OCI-LY1 (cell line): ENCODE data around the gene ST6GAL1.

Source experiments
- H2AFZ ChIP-seq: fragments of 200-600 bp; sonication (generic), shearing (Covaris generic); 2 replicates; pipeline ENCODE4 v1.6.0; 2014; ENCODE audit warnings: antibody characterized with exemption, mild to moderate bottlenecking, low read length
- H3F3A ChIP-seq: fragments of 200-600 bp; sonication (generic), shearing (Covaris generic); 2 replicates; pipeline ENCODE4 v1.6.0; 2014; ENCODE audit warnings: mild to moderate bottlenecking, antibody characterized with exemption, low read length, moderate library complexity; ENCODE audit not compliant: insufficient read depth
- H3K27ac ChIP-seq: fragments of 200-600 bp; sonication (generic); 2 replicates; pipeline ENCODE4 v1.5.1; 2014; ENCODE audit warnings: low read length, mixed run types, mild to moderate bottlenecking, low read depth; ENCODE audit not compliant: poor library complexity, severe bottlenecking
- H3K27me3 ChIP-seq: fragments of 200-600 bp; sonication (generic); 2 replicates; pipeline ENCODE4 v1.6.0; 2014; ENCODE audit warnings: antibody characterized with exemption, mild to moderate bottlenecking, low read length, moderate library complexity; ENCODE audit not compliant: insufficient read depth
- H3K36me3 ChIP-seq: fragments of 200-600 bp; sonication (generic); 2 replicates; pipeline ENCODE4 v1.6.1; 2014; ENCODE audit warnings: mild to moderate bottlenecking, antibody characterized with exemption, low read length, moderate library complexity, mixed read lengths; ENCODE audit not compliant: insufficient read depth
- H3K4me1 ChIP-seq: fragments of 200-600 bp; sonication (generic); 2 replicates; pipeline ENCODE4 v1.5.1; 2014; ENCODE audit warnings: mild to moderate bottlenecking, low read length, moderate library complexity; ENCODE audit not compliant: insufficient read depth, severe bottlenecking
- H3K4me2 ChIP-seq: fragments of 200-600 bp; sonication (generic), shearing (Covaris generic); 2 replicates; pipeline ENCODE4 v1.6.1; 2014; ENCODE audit warnings: low read length
- H3K4me3 ChIP-seq: fragments of 200-600 bp; sonication (generic); 2 replicates; pipeline ENCODE4 v1.5.1; 2014; ENCODE audit warnings: low read length, low read depth, mild to moderate bottlenecking, mixed read lengths; ENCODE audit not compliant: poor library complexity, severe bottlenecking
- H3K79me2 ChIP-seq: fragments of 200-600 bp; shearing (Covaris generic); 2 replicates; pipeline ENCODE4 v1.6.1; 2016; ENCODE audit warnings: mixed run types, low read length, mixed read lengths; ENCODE audit not compliant: insufficient read depth
- H3K9ac ChIP-seq: fragments of 200-600 bp; sonication (generic), shearing (Covaris generic); 2 replicates; pipeline ENCODE4 v1.6.1; 2014; ENCODE audit warnings: mild to moderate bottlenecking, low read length, mixed read lengths
- H3K9me2 ChIP-seq: fragments of 200-600 bp; sonication (generic), shearing (Covaris generic); 2 replicates; pipeline ENCODE4 v1.6.1; 2014; ENCODE audit warnings: low read depth, mild to moderate bottlenecking, low read length, mixed read lengths
- H3K9me3 ChIP-seq: fragments of 200-600 bp; shearing (Covaris generic); 2 replicates; pipeline ENCODE4 v1.6.1; 2014; ENCODE audit warnings: low read length, mixed read lengths
- H4K20me1 ChIP-seq: fragments of 200-600 bp; sonication (generic), shearing (Covaris generic); 2 replicates; pipeline ENCODE4 v1.6.0; 2016; ENCODE audit warnings: mild to moderate bottlenecking, low read length; ENCODE audit not compliant: insufficient read depth
- CTCF ChIP-seq: fragments of 200-600 bp; sonication (generic), shearing (Covaris generic); IDR thresholded peaks from 2 replicates; pipeline ENCODE4 v1.5.1; 2017; ENCODE audit warnings: mild to moderate bottlenecking, antibody characterized with exemption, low read length, moderate library complexity, mixed read lengths
- EZH2 ChIP-seq: fragments of 200-600 bp; sonication (generic), shearing (Covaris generic); IDR thresholded peaks from 2 replicates; pipeline ENCODE4 v1.8.0; 2017; ENCODE audit warnings: borderline replicate concordance, mixed run types, mild to moderate bottlenecking, antibody characterized with exemption, low read length, moderate library complexity, mixed read lengths

Gene ST6GAL1

GRCh38 chr3:187077537-187077936 is 147.2 kb downstream of the ST6GAL1 start:
- H3K4me1 ChIP-seq, result peaks cover 11% of the 10 kb centered on the region
- H3K4me3 ChIP-seq, result no peak overlapping the region
- H2AFZ ChIP-seq, result no peak overlapping the region
- H4K20me1 ChIP-seq, result no peaks in the 10 kb centered on the region
- no peaks in the 10 kb centered on the region for H3K79me2 ChIP-seq
- H3K36me3 ChIP-seq, result peaks cover 66% of the 10 kb centered on the region
- no peaks in the 10 kb centered on the region for H3K9me2 ChIP-seq
- H3K4me2 ChIP-seq, result no peak overlapping the region
- H3K9ac ChIP-seq, result no peak overlapping the region
- peaks cover 5% of the 10 kb centered on the region; the same call in 1 of the 2 replicates for H3F3A ChIP-seq
- no peaks in the 10 kb centered on the region for H3K9me3 ChIP-seq
- H3K27ac ChIP-seq, result peak overlapping the region; percentile 15
- TF ChIP-seq CTCF (no peak), EZH2 (no peak)
- H3K27me3 ChIP-seq, result no peaks in the 10 kb centered on the region

GRCh38 chr3:187079090-187080022 is 149.0 kb downstream of the ST6GAL1 start:
- Histone ChIP-seq H3K4me2 (no peak overlapping the region), H4K20me1 (no peaks in the 10 kb centered on the region), H3K27me3 (no peaks in the 10 kb centered on the region), H3K9me2 (no peaks in the 10 kb centered on the region), H3K79me2 (no peaks in the 10 kb centered on the region), H3K9me3 (no peaks in the 10 kb centered on the region), H3K4me3 (no peak overlapping the region), H3K27ac (no peak overlapping the region), H2AFZ (no peak overlapping the region), H3K9ac (no peak overlapping the region), H3K36me3 (peaks cover 48% of the 10 kb centered on the region), H3K4me1 (no peaks in the 10 kb centered on the region), H3F3A (peaks cover 5% of the 10 kb centered on the region; the same call in 1 of the 2 replicates)
- TF ChIP-seq EZH2 (no peak), CTCF (no peak)

GRCh38 chr3:187080799-187081450 is 150.6 kb downstream of the ST6GAL1 start:
- Histone ChIP-seq H3K4me2 (no peak overlapping the region), H3F3A (peaks cover 5% of the 10 kb centered on the region; the same call in 1 of the 2 replicates), H3K4me1 (no peaks in the 10 kb centered on the region), H3K27me3 (no peaks in the 10 kb centered on the region), H3K27ac (no peak overlapping the region), H4K20me1 (no peaks in the 10 kb centered on the region), H3K36me3 (peaks cover 32% of the 10 kb centered on the region), H3K9me2 (no peaks in the 10 kb centered on the region), H3K79me2 (no peaks in the 10 kb centered on the region), H3K4me3 (no peak overlapping the region), H2AFZ (no peak overlapping the region), H3K9ac (no peak overlapping the region), H3K9me3 (0 out of 2 replicates have a peak, but pooled peaks cover under 1% of the 10 kb centered on the region)
- TF ChIP-seq EZH2 (no peak), CTCF (no peak)
